GM18498 (cell line): ENCODE data around the gene AP3B2.
"Not testable (repeated sequence)": the region's sequence is repeated elsewhere in the genome, so short reads cannot be mapped to it uniquely, and the experiment has no call there.

Experiments used
- ATAC-seq: cut with Tn5 transposase; IDR thresholded peaks from one replicate; pipeline ENCODE4 v1.9.1; 2021; ENCODE audit warnings: mild to moderate bottlenecking, moderate library complexity; ENCODE audit not compliant: unreplicated experiment

AP3B2 gene

GRCh38 chr15:82649226-82649999, 60.3 kb downstream of the AP3B2 start:
- no peak for ATAC-seq

- no peak for ATAC-seq
Measured at GRCh38 chr15:82648257-82649103, 61.2 kb downstream of the AP3B2 start.

- no peak for ATAC-seq
Measured at GRCh38 chr15:82647835-82648256, 61.8 kb downstream of the AP3B2 start.

- ATAC-seq, result no peak
Measured at GRCh38 chr15:82647045-82647834, 62.4 kb downstream of the AP3B2 start, which contains the start of gene CPEB1. Gene CPEB1, minus strand, starts transcription at chr15:82647363. Its CDS starts 18,904 bp downstream, at chr15:82628459.

- ATAC-seq, result no peak
Measured at GRCh38 chr15:82646250-82647044, 63.2 kb downstream of the AP3B2 start.

GRCh38 chr15:82644967-82645852, 64.5 kb downstream of the AP3B2 start:
- ATAC-seq, result not testable (repeated sequence)

GRCh38 chr15:82643992-82644391, 65.7 kb downstream of the AP3B2 start:
- no peak for ATAC-seq

GRCh38 chr15:82642656-82643055, 67.0 kb downstream of the AP3B2 start:
- no peak for ATAC-seq

- ATAC-seq, result no peak
Measured at GRCh38 chr15:82641129-82641798, 68.4 kb downstream of the AP3B2 start.

- ATAC-seq, result no peak
Measured at GRCh38 chr15:82640672-82641071, 69.0 kb downstream of the AP3B2 start.

GRCh38 chr15:82635798-82636197, 73.9 kb downstream of the AP3B2 start:
- ATAC-seq, result no peak

- no peak for ATAC-seq
Measured at GRCh38 chr15:82630033-82630432, 79.6 kb downstream of the AP3B2 start.

GRCh38 chr15:82625136-82625535, 84.5 kb downstream of the AP3B2 start:
- no peak for ATAC-seq

- ATAC-seq, result no peak
Measured at GRCh38 chr15:82624438-82624837, 85.2 kb downstream of the AP3B2 start.

- ATAC-seq, result no peak
Measured at GRCh38 chr15:82624008-82624407, 85.7 kb downstream of the AP3B2 start.

- ATAC-seq, result no peak
Measured at GRCh38 chr15:82621970-82622369, 87.7 kb downstream of the AP3B2 start.

- ATAC-seq, result no peak
Measured at GRCh38 chr15:82613747-82614146, 95.9 kb downstream of the AP3B2 start.

- no peak for ATAC-seq
Measured at GRCh38 chr15:82611348-82611747, 98.3 kb downstream of the AP3B2 start.
